OCI-LY1 (cell line): ENCODE data around the gene NAGLU.

ENCODE experiments used
- CTCF ChIP-seq: fragments of 200-600 bp; sonication (generic), shearing (Covaris generic); IDR thresholded peaks from 2 replicates; pipeline ENCODE4 v1.5.1; 2017; ENCODE audit warnings: mild to moderate bottlenecking, antibody characterized with exemption, low read length, moderate library complexity, mixed read lengths
- EZH2 ChIP-seq: fragments of 200-600 bp; sonication (generic), shearing (Covaris generic); IDR thresholded peaks from 2 replicates; pipeline ENCODE4 v1.8.0; 2017; ENCODE audit warnings: borderline replicate concordance, mixed run types, mild to moderate bottlenecking, antibody characterized with exemption, low read length, moderate library complexity, mixed read lengths

- TF ChIP-seq EZH2 = no peak
- TF ChIP-seq CTCF = no peak
Measured at GRCh38 chr17:42538482-42538881, 2.4 kb downstream of the NAGLU start.
